HEK293 (cell line): ENCODE measurements around the gene MED19.

Source experiments
- CTCF ChIA-PET: fragments of 350-600 bp; formaldehyde crosslinking; extraction: SDS; loops from one replicate; lab custom pipeline; 2021; ENCODE audit warnings: antibody characterized with exemption; lab: Yijun Ruan, JAX
- POLR2A ChIA-PET: fragments of 300-600 bp; formaldehyde crosslinking; extraction: SDS; loops from one replicate; lab custom pipeline; 2020; ENCODE audit warnings: antibody characterized with exemption, inconsistent platforms; lab: Yijun Ruan, JAX
- H3K27ac ChIP-seq: fragments of 200-500 bp; sonication (Bioruptor generic); 2 replicates; pipeline ENCODE4 v1.5.1; 2014; ENCODE audit warnings: low read depth, low read length, control low read depth, inconsistent platforms; ENCODE audit errors: extremely low read depth
- H3K36me3 ChIP-seq, 2 experiments: fragments of 200-500 bp in 1 of 2; sonication (Bioruptor generic) in 1 of 2; 1 replicate in 1 of 2; 2 replicates in 1 of 2; pipeline ENCODE4 v1.5.1; 2014 to 2017; ENCODE audit warnings: inconsistent platforms in 2 of 2, low read length in 2 of 2; ENCODE audit not compliant: control insufficient read depth in 2 of 2, insufficient read depth in 1 of 2
- H3K4me1 ChIP-seq: fragments of 200-500 bp; sonication (Bioruptor generic); 2 replicates; pipeline ENCODE4 v1.5.1; 2014; ENCODE audit warnings: mild to moderate bottlenecking, low read length, inconsistent platforms; ENCODE audit not compliant: control insufficient read depth, insufficient read depth
- H3K4me3 ChIP-seq: 2 replicates; pipeline ENCODE4 v1.5.1; 2011; ENCODE audit warnings: low read depth, mild to moderate bottlenecking, control low read depth, low read length, moderate library complexity
- H3K9me3 ChIP-seq: fragments of 200-500 bp; sonication (Bioruptor generic); 2 replicates; pipeline ENCODE4 v1.5.1; 2014; ENCODE audit warnings: low read depth, low read length, inconsistent platforms; ENCODE audit not compliant: control insufficient read depth, insufficient read depth
- FEZF1 ChIP-seq: fragments of 450-650 bp; formaldehyde crosslinking; IDR thresholded peaks from 2 replicates; pipeline ENCODE4 v1.5.1; 2016; ENCODE audit warnings: missing biosample characterization, missing genetic modification characterization
- HOXD13 ChIP-seq: sonication (generic); formaldehyde crosslinking; IDR thresholded peaks from 2 replicates; pipeline ENCODE4 v1.8.0; 2022; ENCODE audit warnings: missing genetic modification reagents, borderline replicate concordance
- KLF10 ChIP-seq: fragments of 450-650 bp; IDR thresholded peaks from 2 replicates; pipeline ENCODE4 v1.5.1; 2018; ENCODE audit warnings: missing biosample characterization, mild to moderate bottlenecking, missing genetic modification characterization
- KLF8 ChIP-seq: fragments of 450-650 bp; formaldehyde crosslinking; IDR thresholded peaks from 2 replicates; pipeline ENCODE4 v1.5.1; 2016; ENCODE audit warnings: missing biosample characterization, missing genetic modification characterization
- PRDM1 ChIP-seq: fragments of 450-650 bp; formaldehyde crosslinking; IDR thresholded peaks from 2 replicates; pipeline ENCODE4; 2016; ENCODE audit warnings: missing biosample characterization, missing genetic modification characterization
- SP3 ChIP-seq: fragments of 450-650 bp; formaldehyde crosslinking; IDR thresholded peaks from 2 replicates; pipeline ENCODE4 v1.5.1; 2016; ENCODE audit warnings: missing biosample characterization, missing genetic modification characterization
- SP7 ChIP-seq: fragments of 450-650 bp; formaldehyde crosslinking; IDR thresholded peaks from 2 replicates; pipeline ENCODE4 v1.5.1; 2016; ENCODE audit warnings: missing biosample characterization, missing genetic modification characterization
- ZNF19 ChIP-seq: fragments of 450-650 bp; formaldehyde crosslinking; IDR thresholded peaks from 2 replicates; pipeline ENCODE4; 2016; ENCODE audit warnings: missing biosample characterization, missing genetic modification characterization, low read depth
- ZNF2 ChIP-seq: fragments of 450-650 bp; formaldehyde crosslinking; IDR thresholded peaks from 2 replicates; pipeline ENCODE4 v1.5.1; 2016; ENCODE audit warnings: missing biosample characterization, missing genetic modification characterization
- ZNF354C ChIP-seq: fragments of 450-650 bp; formaldehyde crosslinking; IDR thresholded peaks from 2 replicates; pipeline ENCODE4 v1.5.1; 2016; ENCODE audit warnings: missing biosample characterization, missing genetic modification characterization, low read depth, borderline replicate concordance
- ZNF404 ChIP-seq: fragments of 450-650 bp; formaldehyde crosslinking; IDR thresholded peaks from 2 replicates; pipeline ENCODE4 v1.5.1; 2017; ENCODE audit warnings: missing biosample characterization, missing genetic modification characterization
- ZNF623 ChIP-seq: fragments of 450-650 bp; formaldehyde crosslinking; IDR thresholded peaks from 2 replicates; pipeline ENCODE4 v1.5.1; 2016; ENCODE audit warnings: missing biosample characterization, missing genetic modification characterization
- ZNF76 ChIP-seq: fragments of 450-650 bp; formaldehyde crosslinking; IDR thresholded peaks from 2 replicates; pipeline ENCODE4; 2016; ENCODE audit warnings: low read depth, missing biosample characterization, missing genetic modification characterization, borderline replicate concordance
- TF ChIP-seq, protein P1 (sequence below): fragments of 450-650 bp; formaldehyde crosslinking; conservative IDR thresholded peaks from 2 replicates; pipeline ENCODE4 v1.5.1; 2016; ENCODE audit warnings: low read depth, missing biosample characterization, missing genetic modification characterization
- TF ChIP-seq, protein P2 (sequence below): fragments of 450-650 bp; formaldehyde crosslinking; IDR thresholded peaks from 2 replicates; pipeline ENCODE4 v1.5.1; 2016; ENCODE audit warnings: missing biosample characterization, missing genetic modification characterization
- TF ChIP-seq, protein P3 (sequence below): fragments of 450-650 bp; formaldehyde crosslinking; conservative IDR thresholded peaks from 2 replicates; pipeline ENCODE4 v1.5.1; 2016; ENCODE audit warnings: low read depth, missing biosample characterization, missing genetic modification characterization
- TF ChIP-seq, protein P4 (sequence below): fragments of 450-650 bp; formaldehyde crosslinking; IDR thresholded peaks from 2 replicates; pipeline ENCODE4 v1.5.1; 2016; ENCODE audit warnings: missing biosample characterization, missing genetic modification characterization
- TF ChIP-seq, protein P5 (sequence below): fragments of 450-650 bp; formaldehyde crosslinking; IDR thresholded peaks from 2 replicates; pipeline ENCODE4 v1.5.1; 2017; ENCODE audit warnings: missing biosample characterization, missing genetic modification characterization
- TF ChIP-seq, protein P6 (sequence below): fragments of 450-650 bp; formaldehyde crosslinking; IDR thresholded peaks from 2 replicates; pipeline ENCODE4 v1.5.1; 2017; ENCODE audit warnings: missing biosample characterization, mild to moderate bottlenecking, missing genetic modification characterization, moderate library complexity

The MED19 gene

DNA sequence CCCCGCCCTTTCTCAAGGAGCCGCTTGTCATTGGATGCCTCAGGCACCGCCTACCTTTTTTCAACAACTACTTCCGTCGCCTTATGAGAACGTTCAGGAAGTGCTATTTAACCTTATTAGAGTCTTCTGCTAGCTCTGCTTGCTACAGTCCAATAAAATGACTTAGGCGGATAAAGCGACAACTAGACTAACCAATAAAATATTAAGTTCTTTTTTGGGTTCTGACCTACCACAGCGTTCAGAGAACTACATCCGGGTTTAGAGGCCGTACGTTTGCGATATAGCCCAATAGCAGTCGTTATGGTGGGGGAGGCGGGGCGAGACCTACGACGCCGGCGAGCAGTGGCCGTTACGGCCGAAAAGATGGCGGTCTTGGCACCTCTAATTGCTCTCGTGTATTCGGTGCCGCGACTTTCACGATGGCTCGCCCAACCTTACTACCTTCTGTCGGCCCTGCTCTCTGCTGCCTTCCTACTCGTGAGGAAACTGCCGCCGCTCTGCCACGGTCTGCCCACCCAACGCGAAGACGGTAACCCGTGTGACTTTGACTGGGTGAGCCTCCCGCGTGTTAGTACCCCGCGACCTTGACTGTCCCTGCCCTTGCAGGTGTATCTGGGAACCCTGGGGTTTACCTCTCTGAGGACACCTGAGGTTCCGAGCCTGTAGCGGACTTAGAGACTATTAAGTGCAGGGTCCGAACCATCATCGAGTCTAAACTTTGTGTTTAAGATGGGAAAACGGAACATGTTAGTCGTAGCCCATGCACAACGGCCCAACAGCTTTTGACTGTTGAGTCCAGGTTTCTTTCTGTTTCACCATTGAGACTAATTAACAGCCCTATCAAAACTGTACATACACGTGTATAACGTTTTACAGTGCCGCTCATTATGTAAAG lies 488 bp upstream of the MED19 start, which contains the start of gene TMX2:
Gene TMX2, plus strand, starts transcription at position 338 of the 895 bp plus-strand sequence. Its CDS starts 26 bp downstream, at position 364.
- POLR2A ChIA-PET, result interaction anchor here (0.5 to 1.5 kb wide), 12 partner anchors 10 to 1193 kb away, joined by 3 to 15 read pairs (median 4); partner anchors contain the start of genes CTNND1 and SELENOH
- Histone ChIP-seq H3K27ac (peak within 1 kb of the TSS; percentile 66), H3K36me3 (peaks cover 0 to 24% of the 10 kb centered on the region in 2 experiments; a peak in 1 of 3 replicates), H3K4me3 (peak within 1 kb of the TSS; percentile 97), H3K4me1 (no peaks in the 10 kb centered on the region), H3K9me3 (no peaks in the 10 kb centered on the region)
- CTCF ChIA-PET, result interaction anchor here (0.6 to 2.7 kb wide), 4 partner anchors 72 to 221 kb away, joined by 3 to 12 read pairs (median 4); no protein-coding TSS in a partner anchor
- TF ChIP-seq ZNF76 (tag by site-specific recombination), result no peak
- TF ChIP-seq SP3 (tag by site-specific recombination), result peak; percentile 93
- TF ChIP-seq ZNF2 (tag by site-specific recombination), result 0 out of 2 replicates have a peak, but pooled peaks have one; percentile 43
- TF ChIP-seq, protein P1, sequence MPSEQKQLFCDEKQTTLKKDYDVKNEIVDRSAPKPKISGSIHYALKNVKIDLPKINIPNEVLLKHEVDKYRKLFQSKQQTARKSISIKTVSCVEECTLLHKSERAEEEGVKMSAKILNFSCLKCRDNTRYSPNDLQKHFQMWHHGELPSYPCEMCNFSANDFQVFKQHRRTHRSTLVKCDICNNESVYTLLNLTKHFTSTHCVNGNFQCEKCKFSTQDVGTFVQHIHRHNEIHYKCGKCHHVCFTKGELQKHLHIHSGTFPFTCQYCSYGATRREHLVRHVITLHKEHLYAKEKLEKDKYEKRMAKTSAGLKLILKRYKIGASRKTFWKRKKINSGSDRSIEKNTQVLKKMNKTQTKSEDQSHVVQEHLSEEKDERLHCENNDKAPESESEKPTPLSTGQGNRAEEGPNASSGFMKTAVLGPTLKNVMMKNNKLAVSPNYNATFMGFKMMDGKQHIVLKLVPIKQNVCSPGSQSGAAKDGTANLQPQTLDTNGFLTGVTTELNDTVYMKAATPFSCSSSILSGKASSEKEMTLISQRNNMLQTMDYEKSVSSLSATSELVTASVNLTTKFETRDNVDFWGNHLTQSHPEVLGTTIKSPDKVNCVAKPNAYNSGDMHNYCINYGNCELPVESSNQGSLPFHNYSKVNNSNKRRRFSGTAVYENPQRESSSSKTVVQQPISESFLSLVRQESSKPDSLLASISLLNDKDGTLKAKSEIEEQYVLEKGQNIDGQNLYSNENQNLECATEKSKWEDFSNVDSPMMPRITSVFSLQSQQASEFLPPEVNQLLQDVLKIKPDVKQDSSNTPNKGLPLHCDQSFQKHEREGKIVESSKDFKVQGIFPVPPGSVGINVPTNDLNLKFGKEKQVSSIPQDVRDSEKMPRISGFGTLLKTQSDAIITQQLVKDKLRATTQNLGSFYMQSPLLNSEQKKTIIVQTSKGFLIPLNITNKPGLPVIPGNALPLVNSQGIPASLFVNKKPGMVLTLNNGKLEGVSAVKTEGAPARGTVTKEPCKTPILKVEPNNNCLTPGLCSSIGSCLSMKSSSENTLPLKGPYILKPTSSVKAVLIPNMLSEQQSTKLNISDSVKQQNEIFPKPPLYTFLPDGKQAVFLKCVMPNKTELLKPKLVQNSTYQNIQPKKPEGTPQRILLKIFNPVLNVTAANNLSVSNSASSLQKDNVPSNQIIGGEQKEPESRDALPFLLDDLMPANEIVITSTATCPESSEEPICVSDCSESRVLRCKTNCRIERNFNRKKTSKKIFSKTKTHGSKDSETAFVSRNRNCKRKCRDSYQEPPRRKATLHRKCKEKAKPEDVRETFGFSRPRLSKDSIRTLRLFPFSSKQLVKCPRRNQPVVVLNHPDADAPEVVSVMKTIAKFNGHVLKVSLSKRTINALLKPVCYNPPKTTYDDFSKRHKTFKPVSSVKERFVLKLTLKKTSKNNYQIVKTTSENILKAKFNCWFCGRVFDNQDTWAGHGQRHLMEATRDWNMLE (tag by site-specific recombination), result peak; percentile 94
- TF ChIP-seq SP7 (tag by site-specific recombination), result peak; percentile 40
- TF ChIP-seq, protein P2, sequence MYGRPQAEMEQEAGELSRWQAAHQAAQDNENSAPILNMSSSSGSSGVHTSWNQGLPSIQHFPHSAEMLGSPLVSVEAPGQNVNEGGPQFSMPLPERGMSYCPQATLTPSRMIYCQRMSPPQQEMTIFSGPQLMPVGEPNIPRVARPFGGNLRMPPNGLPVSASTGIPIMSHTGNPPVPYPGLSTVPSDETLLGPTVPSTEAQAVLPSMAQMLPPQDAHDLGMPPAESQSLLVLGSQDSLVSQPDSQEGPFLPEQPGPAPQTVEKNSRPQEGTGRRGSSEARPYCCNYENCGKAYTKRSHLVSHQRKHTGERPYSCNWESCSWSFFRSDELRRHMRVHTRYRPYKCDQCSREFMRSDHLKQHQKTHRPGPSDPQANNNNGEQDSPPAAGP (tag by site-specific recombination), result peak; percentile 22; the same call in 1 of the 2 replicates
- 0 out of 2 replicates have a peak, but pooled peaks have one; percentile 12 for TF ChIP-seq KLF8 (tag by site-specific recombination)
- TF ChIP-seq, protein P3, sequence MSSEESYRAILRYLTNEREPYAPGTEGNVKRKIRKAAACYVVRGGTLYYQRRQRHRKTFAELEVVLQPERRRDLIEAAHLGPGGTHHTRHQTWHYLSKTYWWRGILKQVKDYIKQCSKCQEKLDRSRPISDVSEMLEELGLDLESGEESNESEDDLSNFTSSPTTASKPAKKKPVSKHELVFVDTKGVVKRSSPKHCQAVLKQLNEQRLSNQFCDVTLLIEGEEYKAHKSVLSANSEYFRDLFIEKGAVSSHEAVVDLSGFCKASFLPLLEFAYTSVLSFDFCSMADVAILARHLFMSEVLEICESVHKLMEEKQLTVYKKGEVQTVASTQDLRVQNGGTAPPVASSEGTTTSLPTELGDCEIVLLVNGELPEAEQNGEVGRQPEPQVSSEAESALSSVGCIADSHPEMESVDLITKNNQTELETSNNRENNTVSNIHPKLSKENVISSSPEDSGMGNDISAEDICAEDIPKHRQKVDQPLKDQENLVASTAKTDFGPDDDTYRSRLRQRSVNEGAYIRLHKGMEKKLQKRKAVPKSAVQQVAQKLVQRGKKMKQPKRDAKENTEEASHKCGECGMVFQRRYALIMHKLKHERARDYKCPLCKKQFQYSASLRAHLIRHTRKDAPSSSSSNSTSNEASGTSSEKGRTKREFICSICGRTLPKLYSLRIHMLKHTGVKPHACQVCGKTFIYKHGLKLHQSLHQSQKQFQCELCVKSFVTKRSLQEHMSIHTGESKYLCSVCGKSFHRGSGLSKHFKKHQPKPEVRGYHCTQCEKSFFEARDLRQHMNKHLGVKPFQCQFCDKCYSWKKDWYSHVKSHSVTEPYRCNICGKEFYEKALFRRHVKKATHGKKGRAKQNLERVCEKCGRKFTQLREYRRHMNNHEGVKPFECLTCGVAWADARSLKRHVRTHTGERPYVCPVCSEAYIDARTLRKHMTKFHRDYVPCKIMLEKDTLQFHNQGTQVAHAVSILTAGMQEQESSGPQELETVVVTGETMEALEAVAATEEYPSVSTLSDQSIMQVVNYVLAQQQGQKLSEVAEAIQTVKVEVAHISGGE (tag by site-specific recombination), result no peak; the same call in 1 of the 2 replicates
- TF ChIP-seq, protein P4, sequence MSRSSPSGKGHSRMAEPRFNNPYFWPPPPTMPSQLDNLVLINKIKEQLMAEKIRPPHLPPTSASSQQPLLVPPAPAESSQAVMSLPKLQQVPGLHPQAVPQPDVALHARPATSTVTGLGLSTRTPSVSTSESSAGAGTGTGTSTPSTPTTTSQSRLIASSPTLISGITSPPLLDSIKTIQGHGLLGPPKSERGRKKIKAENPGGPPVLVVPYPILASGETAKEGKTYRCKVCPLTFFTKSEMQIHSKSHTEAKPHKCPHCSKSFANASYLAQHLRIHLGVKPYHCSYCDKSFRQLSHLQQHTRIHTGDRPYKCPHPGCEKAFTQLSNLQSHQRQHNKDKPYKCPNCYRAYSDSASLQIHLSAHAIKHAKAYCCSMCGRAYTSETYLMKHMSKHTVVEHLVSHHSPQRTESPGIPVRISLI (tag by site-specific recombination), result peak; percentile 69; the same call in 1 of the 2 replicates
- no peak for TF ChIP-seq FEZF1
- TF ChIP-seq ZNF404 (tag by site-specific recombination), result no peak
- TF ChIP-seq, protein P5, sequence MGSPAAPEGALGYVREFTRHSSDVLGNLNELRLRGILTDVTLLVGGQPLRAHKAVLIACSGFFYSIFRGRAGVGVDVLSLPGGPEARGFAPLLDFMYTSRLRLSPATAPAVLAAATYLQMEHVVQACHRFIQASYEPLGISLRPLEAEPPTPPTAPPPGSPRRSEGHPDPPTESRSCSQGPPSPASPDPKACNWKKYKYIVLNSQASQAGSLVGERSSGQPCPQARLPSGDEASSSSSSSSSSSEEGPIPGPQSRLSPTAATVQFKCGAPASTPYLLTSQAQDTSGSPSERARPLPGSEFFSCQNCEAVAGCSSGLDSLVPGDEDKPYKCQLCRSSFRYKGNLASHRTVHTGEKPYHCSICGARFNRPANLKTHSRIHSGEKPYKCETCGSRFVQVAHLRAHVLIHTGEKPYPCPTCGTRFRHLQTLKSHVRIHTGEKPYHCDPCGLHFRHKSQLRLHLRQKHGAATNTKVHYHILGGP, result peak; percentile 72; the same call in 1 of the 2 replicates
- no peak for TF ChIP-seq ZNF623 (tag by site-specific recombination)
- no peak for TF ChIP-seq HOXD13 (CRISPR knock-in tag)
- TF ChIP-seq, protein P6, sequence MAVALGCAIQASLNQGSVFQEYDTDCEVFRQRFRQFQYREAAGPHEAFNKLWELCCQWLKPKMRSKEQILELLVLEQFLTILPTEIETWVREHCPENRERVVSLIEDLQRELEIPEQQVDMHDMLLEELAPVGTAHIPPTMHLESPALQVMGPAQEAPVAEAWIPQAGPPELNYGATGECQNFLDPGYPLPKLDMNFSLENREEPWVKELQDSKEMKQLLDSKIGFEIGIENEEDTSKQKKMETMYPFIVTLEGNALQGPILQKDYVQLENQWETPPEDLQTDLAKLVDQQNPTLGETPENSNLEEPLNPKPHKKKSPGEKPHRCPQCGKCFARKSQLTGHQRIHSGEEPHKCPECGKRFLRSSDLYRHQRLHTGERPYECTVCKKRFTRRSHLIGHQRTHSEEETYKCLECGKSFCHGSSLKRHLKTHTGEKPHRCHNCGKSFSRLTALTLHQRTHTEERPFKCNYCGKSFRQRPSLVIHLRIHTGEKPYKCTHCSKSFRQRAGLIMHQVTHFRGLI, result peak; percentile 27; the same call in 1 of the 2 replicates
- no peak for TF ChIP-seq PRDM1 (tag by site-specific recombination)
- no peak for TF ChIP-seq ZNF19 (tag by site-specific recombination)
- peak; percentile 96 for TF ChIP-seq KLF10
- TF ChIP-seq ZNF354C (tag by site-specific recombination), result no peak
